GM12865 (cell line): ENCODE data around the gene MBD3L1.

Experiments
- DNase-seq: peaks from one replicate; pipeline ENCODE4 v3.0.0; 2010; ENCODE audit warnings: low read depth
- H3K4me3 ChIP-seq: 2 replicates; pipeline ENCODE4 v1.5.1; 2011; ENCODE audit warnings: mild to moderate bottlenecking, low read depth, low read length, control low read depth
- TF ChIP-seq, protein P1 (sequence below): IDR thresholded peaks from 2 replicates; pipeline ENCODE4 v1.5.1; 2011; ENCODE audit warnings: low read length, control low read depth, low read depth, inconsistent platforms; ENCODE audit not compliant: insufficient read depth; ENCODE audit errors: missing control alignments

MBD3L1 gene

DNA sequence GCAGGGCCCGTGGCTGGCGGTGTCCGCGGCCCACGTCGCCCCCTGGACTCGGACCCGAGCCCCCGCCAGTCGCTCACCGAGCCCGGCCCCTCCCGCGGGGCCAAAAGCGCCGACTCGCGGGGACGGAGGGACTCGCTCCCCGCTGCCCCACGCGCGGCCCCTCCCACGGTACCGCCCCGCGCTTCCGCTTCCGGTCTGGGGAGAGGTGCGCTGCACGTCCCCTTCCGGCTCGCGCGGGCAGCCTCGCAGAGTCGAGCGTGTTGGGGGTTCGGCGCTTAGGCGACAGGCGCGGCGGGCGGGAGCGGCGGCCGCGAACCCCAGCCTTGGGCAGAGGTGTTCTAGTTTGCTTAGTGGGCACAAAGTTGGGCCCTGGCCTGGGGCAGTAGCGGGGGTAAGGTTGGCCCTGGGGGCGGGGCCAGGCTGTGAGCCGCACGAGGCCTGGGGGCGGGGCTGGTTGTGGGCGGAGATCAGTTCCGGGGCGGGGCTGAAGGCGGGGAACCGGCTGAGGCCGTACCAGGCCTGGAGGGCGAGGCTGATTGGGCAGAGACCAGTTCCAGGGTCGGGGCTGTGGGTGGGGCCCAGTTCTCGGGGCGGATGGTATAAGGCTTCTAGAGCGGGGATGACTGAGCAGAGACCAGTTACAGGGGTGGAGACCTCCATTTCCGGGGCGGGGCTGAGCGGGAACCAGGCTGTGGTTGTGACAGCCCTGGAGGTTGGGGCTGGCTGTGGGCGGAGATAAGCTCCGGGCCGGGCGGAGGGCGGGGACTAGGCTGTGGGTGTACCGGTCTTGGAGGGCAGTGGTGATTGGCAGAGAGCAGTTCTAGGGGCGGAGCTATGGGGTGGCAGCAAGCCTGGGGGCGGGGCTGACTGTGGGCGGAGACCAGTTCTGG lies at the start of gene MBD3L1, which contains the start of gene ZNF558:
Gene MBD3L1 (plus strand): TSS at position 246 of the 890 bp plus-strand sequence. CDS start 10,302 bp downstream, outside the sequence.
Gene ZNF558 (minus strand): TSS at position 173 of the 890 bp plus-strand sequence. CDS start 9,645 bp downstream, outside the sequence.
- peak within 1 kb of the TSS; percentile 88 for H3K4me3 ChIP-seq
- TF ChIP-seq, protein P1, sequence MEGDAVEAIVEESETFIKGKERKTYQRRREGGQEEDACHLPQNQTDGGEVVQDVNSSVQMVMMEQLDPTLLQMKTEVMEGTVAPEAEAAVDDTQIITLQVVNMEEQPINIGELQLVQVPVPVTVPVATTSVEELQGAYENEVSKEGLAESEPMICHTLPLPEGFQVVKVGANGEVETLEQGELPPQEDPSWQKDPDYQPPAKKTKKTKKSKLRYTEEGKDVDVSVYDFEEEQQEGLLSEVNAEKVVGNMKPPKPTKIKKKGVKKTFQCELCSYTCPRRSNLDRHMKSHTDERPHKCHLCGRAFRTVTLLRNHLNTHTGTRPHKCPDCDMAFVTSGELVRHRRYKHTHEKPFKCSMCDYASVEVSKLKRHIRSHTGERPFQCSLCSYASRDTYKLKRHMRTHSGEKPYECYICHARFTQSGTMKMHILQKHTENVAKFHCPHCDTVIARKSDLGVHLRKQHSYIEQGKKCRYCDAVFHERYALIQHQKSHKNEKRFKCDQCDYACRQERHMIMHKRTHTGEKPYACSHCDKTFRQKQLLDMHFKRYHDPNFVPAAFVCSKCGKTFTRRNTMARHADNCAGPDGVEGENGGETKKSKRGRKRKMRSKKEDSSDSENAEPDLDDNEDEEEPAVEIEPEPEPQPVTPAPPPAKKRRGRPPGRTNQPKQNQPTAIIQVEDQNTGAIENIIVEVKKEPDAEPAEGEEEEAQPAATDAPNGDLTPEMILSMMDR = peak; percentile 25
- peak; percentile 97 for DNase-seq

DNA sequence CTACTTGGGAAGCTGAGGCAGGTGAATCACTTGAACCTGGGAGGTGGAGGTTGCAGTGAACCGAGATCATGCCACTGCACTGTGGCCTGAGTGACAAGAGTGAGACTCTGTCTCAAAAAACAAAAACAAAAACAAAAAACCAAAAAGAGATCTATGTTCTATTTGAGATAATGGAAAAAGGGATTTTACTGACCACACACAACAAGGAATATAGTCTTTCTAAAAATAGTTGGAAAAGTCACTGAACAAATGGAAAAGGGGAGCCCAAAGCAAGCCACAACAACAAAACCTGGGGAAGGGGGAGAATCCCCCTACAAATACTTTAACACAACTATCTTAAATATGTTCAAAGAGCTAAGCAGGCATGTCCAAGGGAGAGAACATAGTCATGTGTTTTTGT lies 37.4 kb upstream of the MBD3L1 start:
- no peak overlapping the region for H3K4me3 ChIP-seq
- DNase-seq = no peak

DNA sequence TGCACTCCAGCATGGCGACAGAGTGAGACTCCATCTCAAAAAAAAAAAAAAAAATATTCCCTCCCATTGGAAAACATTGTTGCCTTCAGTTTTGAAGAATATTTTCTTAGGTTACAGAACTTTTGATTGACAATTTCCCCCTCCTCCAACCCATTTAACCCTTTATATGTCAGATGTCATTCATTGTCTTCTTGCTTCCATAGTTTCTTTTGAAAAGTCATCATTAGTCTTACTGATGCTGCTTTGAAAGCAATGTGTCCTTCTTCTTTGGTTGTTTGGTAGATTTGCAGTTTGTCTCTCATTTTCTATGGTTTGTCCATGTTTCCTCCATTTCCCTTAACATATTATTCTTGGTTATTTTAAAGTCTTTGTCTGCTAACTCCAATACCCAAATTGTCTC lies 25.5 kb upstream of the MBD3L1 start:
- TF ChIP-seq, protein P1 = no peak
- no peak for DNase-seq

More for the DNA sequence above, 37.4 kb upstream of the MBD3L1 start:
- TF ChIP-seq, protein P1 = no peak

DNA sequence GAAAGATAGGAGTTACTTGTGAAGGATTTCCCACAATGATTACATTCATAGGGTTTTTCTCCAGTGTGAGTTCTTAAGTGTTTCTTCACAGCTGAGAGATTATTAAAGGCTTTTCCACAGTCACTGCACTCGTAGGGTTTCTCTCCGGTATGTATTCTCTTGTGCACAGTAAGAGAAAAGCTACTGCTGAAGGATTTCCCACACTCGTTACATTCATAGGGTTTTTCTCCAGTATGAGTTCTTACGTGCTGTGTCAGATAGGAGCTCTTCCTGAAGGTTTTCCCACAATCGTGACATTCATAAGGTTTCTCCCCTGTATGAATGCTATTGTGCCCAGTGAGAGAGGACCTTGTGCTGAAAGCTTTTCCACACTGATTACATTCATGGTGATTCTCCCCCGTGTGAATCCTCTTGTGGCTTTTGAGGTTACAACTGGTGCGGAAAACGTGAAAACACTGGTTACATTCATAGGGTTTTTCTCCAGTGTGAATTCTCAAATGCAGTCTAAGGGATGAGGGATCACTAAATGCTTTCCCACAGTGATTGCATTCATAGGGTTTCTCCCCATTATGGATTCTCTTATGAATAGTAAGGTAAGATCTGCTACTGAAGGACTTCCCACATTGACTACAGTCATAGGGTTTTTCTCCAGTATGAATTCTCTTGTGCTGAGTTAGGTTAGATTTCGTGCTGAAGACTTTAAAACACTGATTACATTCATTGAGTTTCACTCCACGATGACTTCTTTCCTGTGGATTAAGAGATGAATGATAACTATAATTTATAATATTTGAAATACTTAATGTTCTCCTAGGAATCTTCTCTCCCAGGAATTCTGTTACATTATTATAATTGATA lies 20.6 kb upstream of the MBD3L1 start:
- DNase-seq = no peak
- TF ChIP-seq, protein P1 = no peak
- H3K4me3 ChIP-seq = no peak overlapping the region

More for the DNA sequence above, 25.5 kb upstream of the MBD3L1 start:
- H3K4me3 ChIP-seq = no peak overlapping the region

DNA sequence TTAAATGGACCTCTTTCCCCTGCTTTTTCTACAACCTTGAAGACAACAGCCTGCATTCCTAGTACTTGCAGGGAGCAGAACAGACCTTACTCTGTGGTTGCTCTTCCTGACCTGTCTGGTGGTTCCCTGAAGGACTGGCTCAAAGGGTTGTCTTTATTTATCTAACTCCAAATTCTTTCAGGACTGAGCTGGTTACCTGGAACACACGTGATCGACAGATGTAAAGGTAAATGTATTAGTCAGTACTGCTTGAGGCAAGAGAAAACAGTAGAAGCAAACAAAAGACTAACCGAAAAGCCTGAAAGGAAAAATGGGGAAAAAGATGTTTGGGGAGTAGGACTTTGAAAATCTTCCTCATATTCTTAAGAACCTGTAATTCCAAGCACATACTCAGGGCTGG lies 18.0 kb upstream of the MBD3L1 start:
- H3K4me3 ChIP-seq = no peak overlapping the region
- TF ChIP-seq, protein P1 = no peak
- DNase-seq = no peak

DNA sequence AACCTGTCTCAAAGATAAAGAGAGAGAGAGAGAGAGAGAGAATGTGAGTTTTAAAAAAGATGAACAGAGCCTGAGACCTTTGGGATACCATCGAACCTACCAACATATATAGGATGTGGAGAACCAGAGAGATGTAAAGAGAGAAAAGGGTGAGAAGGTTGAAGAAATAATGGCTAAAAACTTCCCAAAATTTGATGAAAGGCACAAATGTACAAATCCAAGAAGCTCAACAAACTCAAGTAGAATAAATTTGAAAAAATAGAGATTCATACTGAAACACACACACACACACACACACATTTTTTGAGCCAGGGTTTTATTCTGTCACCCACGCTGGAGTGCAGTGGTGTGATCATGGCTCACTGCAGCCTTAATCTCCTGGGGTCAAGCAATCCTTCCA lies 16.4 kb upstream of the MBD3L1 start:
- DNase-seq = no peak
- TF ChIP-seq, protein P1 = no peak
- no peak overlapping the region for H3K4me3 ChIP-seq
